Measurements from ENCODE around the gene TMEM114.

TMEM114 gene

GRCh38 chr16:8554881-8555280 lies 35.4 kb downstream of the TMEM114 start:
- DNase-seq = no peak
- in situ Hi-C loops (cut with MboI; ENCODE audit: low pct_unique_long_range_greater_than_20kb, low sequenced_read_pairs) = loop anchor here (25.0 kb wide), 1 partner anchor 232 kb away; the partner anchor contains the start of genes PMM2 and TMEM186

GRCh38 chr16:8554022-8554421 lies 36.3 kb downstream of the TMEM114 start:
- DNase-seq = no peak
- in situ Hi-C loops (cut with MboI; ENCODE audit: low pct_unique_long_range_greater_than_20kb, low sequenced_read_pairs) = loop anchor here (25.0 kb wide), 1 partner anchor 233 kb away; the partner anchor contains the start of genes PMM2 and TMEM186

GRCh38 chr16:8552487-8553221 lies 37.7 kb downstream of the TMEM114 start:
- in situ Hi-C loops (cut with MboI; ENCODE audit: low pct_unique_long_range_greater_than_20kb, low sequenced_read_pairs) = loop anchor here (25.0 kb wide), 1 partner anchor 235 kb away; the partner anchor contains the start of genes PMM2 and TMEM186
- DNase-seq = no peak

GRCh38 chr16:8551388-8552332 lies 38.7 kb downstream of the TMEM114 start:
- in situ Hi-C loops (cut with MboI; ENCODE audit: low pct_unique_long_range_greater_than_20kb, low sequenced_read_pairs) = loop anchor here (25.0 kb wide), 1 partner anchor 236 kb away; the partner anchor contains the start of genes PMM2 and TMEM186
- no peak for DNase-seq

GRCh38 chr16:8550728-8551387 lies 39.5 kb downstream of the TMEM114 start:
- no peak for DNase-seq
- in situ Hi-C loops (cut with MboI; ENCODE audit: low pct_unique_long_range_greater_than_20kb, low sequenced_read_pairs) = loop anchor here (25.0 kb wide), 1 partner anchor 236 kb away; the partner anchor contains the start of genes PMM2 and TMEM186

GRCh38 chr16:8549843-8550412 lies 40.4 kb downstream of the TMEM114 start:
- DNase-seq = no peak
- in situ Hi-C loops (cut with MboI; ENCODE audit: low pct_unique_long_range_greater_than_20kb, low sequenced_read_pairs) = loop anchor here (25.0 kb wide), 1 partner anchor 237 kb away; the partner anchor contains the start of genes PMM2 and TMEM186

GRCh38 chr16:8548166-8548565 lies 42.1 kb downstream of the TMEM114 start:
- DNase-seq = no peak
- in situ Hi-C loops (cut with MboI; ENCODE audit: low pct_unique_long_range_greater_than_20kb, low sequenced_read_pairs) = no loop called here

GRCh38 chr16:8547762-8548161 lies 42.5 kb downstream of the TMEM114 start:
- in situ Hi-C loops (cut with MboI; ENCODE audit: low pct_unique_long_range_greater_than_20kb, low sequenced_read_pairs) = no loop called here
- DNase-seq = no peak

- no peak for DNase-seq
- in situ Hi-C loops (cut with MboI; ENCODE audit: low pct_unique_long_range_greater_than_20kb, low sequenced_read_pairs) = no loop called here
These were observed 45.9 kb downstream of the TMEM114 start for GRCh38 chr16:8544406-8544805.

GRCh38 chr16:8543258-8543657 lies 47.1 kb downstream of the TMEM114 start:
- in situ Hi-C loops (cut with MboI; ENCODE audit: low pct_unique_long_range_greater_than_20kb, low sequenced_read_pairs) = no loop called here
- DNase-seq = no peak

GRCh38 chr16:8542393-8542792 lies 47.9 kb downstream of the TMEM114 start:
- no peak for DNase-seq
- in situ Hi-C loops (cut with MboI; ENCODE audit: low pct_unique_long_range_greater_than_20kb, low sequenced_read_pairs) = no loop called here

GRCh38 chr16:8541868-8542267 lies 48.4 kb downstream of the TMEM114 start:
- no peak for DNase-seq
- in situ Hi-C loops (cut with MboI; ENCODE audit: low pct_unique_long_range_greater_than_20kb, low sequenced_read_pairs) = no loop called here

GRCh38 chr16:8537691-8538342 lies 52.5 kb downstream of the TMEM114 start:
- DNase-seq = no peak
- in situ Hi-C loops (cut with MboI; ENCODE audit: low pct_unique_long_range_greater_than_20kb, low sequenced_read_pairs) = no loop called here

- in situ Hi-C loops (cut with MboI; ENCODE audit: low pct_unique_long_range_greater_than_20kb, low sequenced_read_pairs) = no loop called here
- DNase-seq = no peak
These were observed 56.8 kb downstream of the TMEM114 start for GRCh38 chr16:8533509-8533908.

GRCh38 chr16:8530752-8531384 lies 59.4 kb downstream of the TMEM114 start:
- DNase-seq = no peak
- in situ Hi-C loops (cut with MboI; ENCODE audit: low pct_unique_long_range_greater_than_20kb, low sequenced_read_pairs) = no loop called here

- no peak for DNase-seq
- in situ Hi-C loops (cut with MboI; ENCODE audit: low pct_unique_long_range_greater_than_20kb, low sequenced_read_pairs) = no loop called here
These were observed 61.8 kb downstream of the TMEM114 start for GRCh38 chr16:8528471-8528870.

- in situ Hi-C loops (cut with MboI; ENCODE audit: low pct_unique_long_range_greater_than_20kb, low sequenced_read_pairs) = no loop called here
- DNase-seq = no peak
These were observed 66.4 kb downstream of the TMEM114 start for GRCh38 chr16:8523932-8524331.

- in situ Hi-C loops (cut with MboI; ENCODE audit: low pct_unique_long_range_greater_than_20kb, low sequenced_read_pairs) = no loop called here
- no peak for DNase-seq
These were observed 67.6 kb downstream of the TMEM114 start for GRCh38 chr16:8522757-8523156.

Measured in KBM-7 (cell line).